GM21529 (cell line): ENCODE results near the gene PRND.
"Not testable (repeated sequence)": the region's sequence is repeated elsewhere in the genome, so short reads cannot be mapped to it uniquely, and the experiment has no call there.

Source experiments
- ATAC-seq: cut with Tn5 transposase; IDR thresholded peaks from one replicate; pipeline ENCODE4 v1.9.1; 2021; ENCODE audit not compliant: unreplicated experiment

The PRND gene

DNA sequence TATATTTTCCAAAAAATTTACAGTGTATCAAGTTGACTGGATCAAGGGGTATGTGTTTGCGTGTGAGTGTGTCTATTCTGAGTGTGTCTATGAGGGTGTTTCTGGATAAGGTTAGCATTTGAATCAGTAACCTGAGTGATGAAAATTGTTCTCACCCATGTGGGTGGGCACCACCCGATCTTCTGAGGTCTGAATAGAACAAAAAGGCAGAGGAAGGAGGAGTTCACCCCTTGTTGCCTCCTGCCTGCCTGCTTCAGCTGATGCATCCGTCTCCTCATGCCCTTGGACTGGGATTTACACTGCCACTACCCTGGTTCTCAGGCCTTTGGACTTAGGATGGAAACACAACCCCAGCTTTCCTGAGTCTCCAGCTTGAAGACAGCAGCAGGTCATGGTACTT lies 13.7 kb upstream of the PRND start:
- ATAC-seq = no peak

DNA sequence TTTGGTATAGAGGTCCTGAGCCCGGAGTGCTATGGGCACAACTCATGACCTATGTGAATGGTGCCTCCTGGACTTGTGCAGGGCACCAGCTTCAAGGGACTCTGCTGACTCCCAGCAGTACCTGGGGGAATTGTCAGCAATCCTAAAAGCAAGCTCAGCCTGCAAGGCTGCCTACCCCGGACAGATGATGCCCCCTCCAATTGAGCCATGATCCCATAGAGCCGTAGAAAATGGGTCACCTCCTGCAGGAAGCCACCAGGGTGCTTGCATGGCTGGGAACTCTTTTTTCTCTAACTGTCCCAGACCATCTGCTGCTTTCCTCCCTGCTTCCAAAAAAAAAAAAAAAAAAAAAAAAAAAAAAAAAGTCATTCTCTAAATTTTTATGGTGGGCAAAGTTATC lies 12.9 kb upstream of the PRND start:
- ATAC-seq = no peak

DNA sequence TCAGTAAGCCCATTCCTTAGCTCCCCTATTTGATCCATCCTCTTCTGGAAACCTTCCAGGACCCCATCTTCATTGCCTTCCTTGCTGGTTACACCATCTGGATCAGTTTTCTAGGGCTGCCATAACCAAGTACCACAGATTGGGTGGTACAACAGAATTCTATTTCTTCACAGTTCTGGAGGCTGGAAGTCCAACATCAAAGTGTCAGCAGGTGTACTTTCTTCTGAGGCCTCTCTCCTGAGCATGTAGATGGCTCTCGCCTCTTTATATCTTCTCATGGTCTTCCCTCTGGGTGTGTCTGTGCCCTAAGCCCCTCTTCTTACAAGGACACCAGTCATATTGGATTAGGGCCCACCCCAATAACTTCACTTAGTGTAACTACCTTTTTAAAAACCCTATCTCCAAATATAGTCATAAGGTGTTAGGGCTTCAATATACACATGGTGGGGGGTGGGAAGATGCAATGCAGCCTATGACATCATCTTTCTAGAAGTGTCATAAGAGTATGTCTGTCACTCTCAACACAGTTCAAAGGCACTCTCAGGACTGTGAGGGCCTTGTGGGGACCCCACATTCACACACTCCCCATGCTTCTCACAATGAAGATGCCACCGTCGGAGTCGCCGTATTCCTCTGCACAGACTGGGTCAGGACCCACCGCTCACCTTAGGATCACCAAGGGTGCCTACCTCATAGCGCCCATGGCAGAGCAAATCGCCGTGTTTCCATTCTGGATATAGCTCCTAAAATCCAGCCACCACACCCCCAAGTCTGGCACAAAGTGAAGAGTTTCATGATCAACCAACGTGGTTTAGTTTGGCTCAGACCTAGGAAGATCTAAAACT lies 12.2 kb upstream of the PRND start:
- no peak for ATAC-seq

DNA sequence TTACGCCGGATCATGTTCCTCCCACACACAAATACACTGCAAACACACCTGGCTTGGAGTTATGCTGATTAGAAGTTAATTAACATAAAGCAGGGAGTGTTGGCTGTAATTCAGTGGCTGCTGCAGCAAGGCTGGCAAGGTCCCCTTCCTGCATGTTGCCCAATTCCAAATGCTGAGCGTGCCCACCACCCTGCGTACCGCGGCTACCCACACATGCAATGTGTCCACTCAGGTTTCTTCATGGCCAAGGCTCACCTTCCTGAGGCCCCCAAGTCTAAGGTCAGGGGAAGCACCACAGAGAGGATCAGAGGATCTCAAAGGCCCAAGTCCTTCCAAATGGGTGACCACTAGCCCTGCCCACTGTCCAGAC lies 11.6 kb upstream of the PRND start:
- ATAC-seq = no peak

DNA sequence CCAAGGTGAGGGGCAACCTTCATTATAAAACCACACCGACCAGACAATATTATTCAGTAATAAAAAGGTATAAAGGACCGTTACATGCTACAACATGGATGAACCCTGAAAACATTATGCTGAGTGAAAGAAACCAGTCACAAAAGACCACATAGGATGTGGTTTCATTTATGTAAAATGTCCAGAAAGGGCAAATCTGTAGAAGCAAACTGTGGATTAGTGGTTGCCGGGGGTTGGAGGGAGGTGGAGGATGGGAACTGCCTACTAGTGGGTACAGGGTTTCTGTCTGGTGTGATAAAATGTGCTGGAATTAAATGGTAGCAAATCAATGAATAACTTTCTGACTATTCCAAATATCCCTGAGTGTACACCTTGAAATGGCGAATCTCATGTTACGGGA lies 10.2 kb upstream of the PRND start:
- ATAC-seq = no peak

DNA sequence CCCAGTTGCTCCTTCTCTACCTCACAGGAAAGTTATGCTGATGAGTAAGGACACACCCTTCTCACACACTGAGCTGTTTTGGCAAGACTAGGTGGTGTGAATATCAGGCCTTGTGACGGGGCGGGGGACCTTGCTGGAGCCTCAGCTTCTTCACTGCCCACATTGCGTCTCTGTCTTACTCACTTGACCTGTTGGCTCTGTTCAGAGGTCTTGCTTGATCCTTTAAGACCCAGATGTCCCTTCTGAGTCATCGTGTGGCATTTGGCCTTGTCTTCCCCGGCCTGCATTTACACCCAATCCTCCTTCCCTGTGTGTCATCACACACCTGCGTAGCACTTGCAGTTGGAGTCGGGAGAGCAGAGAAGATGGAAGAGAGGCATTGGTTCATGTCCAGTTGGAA lies 8.3 kb upstream of the PRND start:
- no peak for ATAC-seq

DNA sequence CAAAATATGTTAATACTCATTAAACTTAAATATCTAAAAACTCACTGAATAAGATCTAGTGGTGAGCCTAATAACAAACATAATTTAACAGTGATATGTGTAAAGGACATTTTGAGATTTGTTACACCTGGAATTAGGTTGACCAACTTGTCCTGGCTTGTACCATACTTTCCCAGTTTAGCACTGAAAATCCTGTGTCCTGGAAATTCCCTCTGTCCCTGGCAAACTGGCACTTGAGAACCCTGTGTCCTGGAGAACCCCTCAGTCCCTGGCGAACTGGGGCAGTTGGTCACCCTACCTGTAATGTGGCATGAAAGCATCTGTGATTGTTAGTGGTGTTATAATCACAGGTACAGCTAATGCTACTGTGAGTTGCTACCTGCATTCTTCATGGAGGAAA lies 6.9 kb upstream of the PRND start:
- ATAC-seq = no peak

DNA sequence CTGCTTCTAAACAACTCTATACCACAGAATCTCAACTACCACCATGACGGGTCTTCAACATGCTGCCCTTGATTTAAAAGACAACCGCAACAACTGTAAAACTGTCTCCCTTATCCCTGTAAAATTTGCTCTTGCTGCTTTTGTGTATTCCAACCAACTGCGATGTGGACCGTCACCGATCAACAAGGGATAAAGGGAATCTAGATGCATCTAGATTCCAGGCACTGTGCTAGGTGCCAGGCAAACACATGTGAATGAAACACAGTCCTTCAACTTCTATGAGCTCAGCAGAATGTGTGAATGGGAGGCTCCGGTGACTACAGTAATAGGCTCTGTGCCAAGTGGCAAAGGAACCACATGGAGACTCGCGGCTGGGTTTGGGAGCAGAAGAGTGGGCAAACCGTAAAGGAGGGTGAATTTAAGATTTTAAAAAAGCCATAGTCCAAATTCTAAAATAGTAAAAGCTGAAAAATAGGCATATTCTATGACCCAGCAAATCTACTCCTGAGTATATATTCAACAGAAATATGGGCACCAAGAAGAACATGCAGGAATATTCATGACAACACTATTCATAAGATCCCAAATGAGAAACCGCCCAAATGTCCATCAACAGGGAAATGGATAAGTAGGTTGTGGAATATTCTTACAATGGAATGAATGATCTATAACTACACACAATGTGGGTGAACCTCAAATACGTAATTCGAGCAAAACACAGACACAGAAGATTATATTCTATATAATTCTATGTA lies 3.7 kb upstream of the PRND start:
- no peak for ATAC-seq

DNA sequence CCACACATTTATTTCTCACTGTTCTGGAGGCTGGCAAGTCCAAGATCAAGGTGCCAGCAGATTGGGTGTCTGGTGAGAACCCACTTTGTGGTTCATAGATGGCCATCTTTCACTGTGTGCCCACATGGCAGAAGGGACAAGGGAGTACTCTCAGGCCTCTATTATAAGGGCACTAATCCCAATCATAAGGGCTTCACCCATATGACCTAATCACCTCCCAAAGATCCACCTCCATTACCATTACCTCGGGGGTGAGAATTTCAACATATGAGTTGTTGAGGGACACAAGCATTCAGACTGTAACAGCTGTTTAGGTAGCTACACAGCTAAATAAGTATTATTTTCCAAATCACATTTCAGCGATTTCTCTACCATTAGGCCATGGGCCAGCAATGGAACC lies 2.5 kb upstream of the PRND start:
- no peak for ATAC-seq

DNA sequence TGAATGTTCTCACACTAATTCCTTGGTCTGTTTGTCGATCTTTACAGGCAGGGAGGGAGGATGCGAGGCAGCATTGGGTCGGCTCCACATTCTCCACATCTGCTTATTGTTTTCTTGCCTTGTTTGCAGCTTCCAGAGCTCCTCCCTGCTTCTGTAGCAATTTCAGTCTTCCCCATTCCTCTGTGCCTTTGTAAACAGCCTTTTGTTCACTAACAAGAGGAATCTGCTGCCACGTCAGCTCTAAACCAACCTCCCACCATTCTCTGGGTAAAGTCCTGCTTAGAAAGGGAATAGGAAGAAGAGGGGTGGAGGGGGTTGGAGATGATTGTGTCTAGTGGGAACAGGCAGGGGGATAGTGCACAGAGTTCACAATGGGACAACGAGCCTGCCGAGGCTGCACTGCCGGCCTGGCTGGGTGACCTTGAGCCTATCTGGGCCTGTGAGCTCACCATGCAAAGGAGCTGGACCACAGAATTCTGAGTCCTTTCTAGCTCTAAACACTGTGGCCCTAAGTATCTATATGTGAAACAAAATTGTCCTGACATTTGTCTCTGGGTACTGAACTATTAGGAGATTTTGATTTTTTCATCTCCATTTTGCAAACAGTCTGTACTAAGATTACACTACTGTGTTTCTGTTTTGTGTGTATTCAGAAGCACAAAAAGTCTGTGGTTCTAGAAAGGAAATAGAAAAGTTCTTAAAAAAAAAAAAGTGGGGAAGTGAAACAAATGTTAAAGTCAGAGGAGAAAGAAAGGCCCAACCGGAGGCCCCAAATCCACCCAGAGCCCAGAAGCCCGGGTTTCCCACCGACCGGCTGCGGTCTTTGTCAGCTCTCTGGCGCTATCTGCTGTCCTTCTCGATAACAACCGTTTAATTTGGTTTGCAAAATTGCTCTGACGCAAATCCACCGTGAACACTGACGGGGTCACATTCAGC lies 1.4 kb upstream of the PRND start:
- ATAC-seq = peak; percentile 94

DNA sequence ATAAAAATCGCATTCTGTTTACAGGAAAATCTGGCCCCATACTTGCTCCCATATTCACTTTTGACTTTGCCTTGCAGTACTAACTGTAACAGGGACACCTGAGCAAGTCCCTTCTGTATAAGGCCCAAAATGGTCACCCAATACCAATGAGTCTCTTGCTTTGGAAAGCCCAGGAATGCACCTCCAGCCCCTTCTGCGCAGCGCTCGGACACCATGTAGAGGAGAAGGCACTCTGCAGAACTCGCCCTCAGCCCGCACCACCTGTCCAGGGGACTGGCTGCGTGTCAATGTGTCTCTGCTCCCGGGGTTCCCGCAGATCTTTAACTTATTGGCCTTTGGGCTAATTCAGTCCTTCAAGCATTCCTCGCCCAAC lies 746 bp upstream of the PRND start:
- peak; percentile 5 for ATAC-seq

DNA sequence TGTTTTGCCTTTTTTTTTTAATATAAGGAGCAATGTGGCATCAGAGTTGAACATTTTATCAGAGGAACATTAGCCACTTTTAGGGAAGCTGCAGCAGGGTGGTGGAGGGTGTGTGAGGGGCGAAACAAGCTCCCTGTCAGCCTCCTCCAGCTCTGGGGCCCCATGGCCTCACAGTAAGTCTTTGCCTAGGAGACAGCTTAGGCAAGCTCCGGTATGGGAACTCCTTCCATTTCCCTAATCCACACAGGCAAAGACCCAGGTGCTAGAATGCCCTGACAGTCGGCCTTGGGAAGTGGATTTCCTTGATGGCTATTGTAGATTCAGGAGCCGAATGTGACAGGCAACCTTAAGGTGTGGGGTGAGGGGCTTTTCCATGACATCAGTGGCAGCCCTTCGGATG lies 862 bp downstream of the PRND start:
- no peak for ATAC-seq

DNA sequence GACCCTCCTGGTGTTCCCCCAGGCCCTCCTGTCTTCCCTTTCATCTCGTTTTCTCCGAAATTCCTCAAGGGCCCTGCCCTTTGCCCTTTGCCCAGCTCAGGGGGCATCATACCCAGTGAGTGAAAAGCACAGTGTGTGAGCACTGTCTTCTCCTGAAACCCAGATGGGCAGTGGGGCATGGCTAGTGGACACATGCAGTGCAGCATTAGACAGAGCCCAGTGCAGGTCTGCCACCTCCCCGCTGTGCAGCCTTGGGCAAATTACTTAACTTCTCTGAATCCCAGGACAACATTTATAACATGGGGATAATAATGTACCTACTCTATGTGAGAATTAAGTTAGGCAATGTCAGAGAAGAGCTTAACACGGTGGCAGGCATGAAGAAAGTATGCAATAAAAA lies 1.3 kb downstream of the PRND start:
- ATAC-seq = no peak

DNA sequence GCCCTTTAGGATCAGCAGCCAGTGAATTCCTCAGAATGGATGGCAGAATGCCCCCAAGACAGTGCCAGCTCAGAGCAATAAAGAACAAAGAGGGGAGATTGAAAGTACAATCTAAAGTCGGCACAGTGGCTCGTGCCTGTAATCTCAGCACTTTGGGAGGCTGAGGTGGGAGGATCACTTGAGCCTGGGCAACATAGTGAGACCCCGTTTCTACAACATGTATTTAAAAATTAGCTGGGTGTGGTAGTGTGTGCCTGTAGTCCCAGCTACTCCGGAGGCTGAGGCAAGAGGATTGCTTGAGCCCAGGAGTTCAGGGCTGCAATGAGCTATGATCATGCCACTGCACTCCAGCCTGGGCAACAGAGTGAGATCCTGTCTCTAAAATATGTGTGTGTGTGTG lies 1.8 kb downstream of the PRND start:
- ATAC-seq = not testable (repeated sequence)

DNA sequence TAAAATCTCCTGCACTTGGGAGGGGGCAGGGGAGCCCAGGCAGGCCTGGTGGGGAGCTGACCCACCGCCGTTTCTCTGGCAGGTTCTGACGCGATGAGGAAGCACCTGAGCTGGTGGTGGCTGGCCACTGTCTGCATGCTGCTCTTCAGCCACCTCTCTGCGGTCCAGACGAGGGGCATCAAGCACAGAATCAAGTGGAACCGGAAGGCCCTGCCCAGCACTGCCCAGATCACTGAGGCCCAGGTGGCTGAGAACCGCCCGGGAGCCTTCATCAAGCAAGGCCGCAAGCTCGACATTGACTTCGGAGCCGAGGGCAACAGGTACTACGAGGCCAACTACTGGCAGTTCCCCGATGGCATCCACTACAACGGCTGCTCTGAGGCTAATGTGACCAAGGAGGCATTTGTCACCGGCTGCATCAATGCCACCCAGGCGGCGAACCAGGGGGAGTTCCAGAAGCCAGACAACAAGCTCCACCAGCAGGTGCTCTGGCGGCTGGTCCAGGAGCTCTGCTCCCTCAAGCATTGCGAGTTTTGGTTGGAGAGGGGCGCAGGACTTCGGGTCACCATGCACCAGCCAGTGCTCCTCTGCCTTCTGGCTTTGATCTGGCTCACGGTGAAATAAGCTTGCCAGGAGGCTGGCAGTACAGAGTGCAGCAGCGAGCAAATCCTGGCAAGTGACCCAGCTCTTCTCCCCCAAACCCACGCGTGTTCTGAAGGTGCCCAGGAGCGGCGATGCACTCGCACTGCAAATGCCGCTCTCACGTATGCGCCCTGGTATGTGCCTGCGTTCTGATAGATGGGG lies 3.0 kb downstream of the PRND start:
- no peak for ATAC-seq

DNA sequence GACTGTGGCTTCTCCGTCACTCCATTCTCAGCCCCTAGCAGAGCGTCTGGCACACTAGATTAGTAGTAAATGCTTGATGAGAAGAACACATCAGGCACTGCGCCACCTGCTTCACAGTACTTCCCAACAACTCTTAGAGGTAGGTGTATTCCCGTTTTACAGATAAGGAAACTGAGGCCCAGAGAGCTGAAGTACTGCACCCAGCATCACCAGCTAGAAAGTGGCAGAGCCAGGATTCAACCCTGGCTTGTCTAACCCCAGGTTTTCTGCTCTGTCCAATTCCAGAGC lies 3.5 kb downstream of the PRND start:
- no peak for ATAC-seq

DNA sequence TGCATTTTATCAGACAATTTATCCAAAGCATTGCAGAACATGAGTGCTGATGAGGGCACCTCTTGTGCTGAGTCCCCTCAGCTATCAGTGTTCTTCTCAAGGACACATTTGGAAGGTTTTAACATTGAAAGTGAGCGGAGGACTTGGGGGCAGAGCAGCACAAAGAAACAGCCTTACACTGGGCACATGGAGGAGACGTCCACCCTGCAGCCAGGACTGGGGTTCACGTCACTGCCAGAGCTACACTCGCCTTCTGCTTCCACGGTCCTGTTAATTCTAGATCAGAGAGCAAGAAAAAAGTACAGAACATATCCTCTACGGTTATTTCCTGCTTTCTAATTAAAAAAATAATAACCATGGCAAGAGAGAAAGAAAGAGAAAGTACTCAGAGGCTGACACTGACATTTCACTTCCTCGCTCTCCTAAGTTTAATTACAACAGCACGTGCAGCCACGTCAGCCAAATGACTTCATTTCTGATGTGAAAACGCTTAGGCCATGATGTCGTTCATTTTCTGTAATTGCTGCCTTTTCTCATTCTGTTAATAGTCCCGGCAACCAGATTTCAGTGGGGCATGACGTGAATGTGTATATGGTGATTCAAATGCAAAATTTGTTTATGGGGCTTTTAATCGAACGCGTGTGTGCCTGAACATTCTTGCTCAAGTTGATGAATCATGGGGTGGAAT lies 5.1 kb downstream of the PRND start:
- ATAC-seq = no peak

DNA sequence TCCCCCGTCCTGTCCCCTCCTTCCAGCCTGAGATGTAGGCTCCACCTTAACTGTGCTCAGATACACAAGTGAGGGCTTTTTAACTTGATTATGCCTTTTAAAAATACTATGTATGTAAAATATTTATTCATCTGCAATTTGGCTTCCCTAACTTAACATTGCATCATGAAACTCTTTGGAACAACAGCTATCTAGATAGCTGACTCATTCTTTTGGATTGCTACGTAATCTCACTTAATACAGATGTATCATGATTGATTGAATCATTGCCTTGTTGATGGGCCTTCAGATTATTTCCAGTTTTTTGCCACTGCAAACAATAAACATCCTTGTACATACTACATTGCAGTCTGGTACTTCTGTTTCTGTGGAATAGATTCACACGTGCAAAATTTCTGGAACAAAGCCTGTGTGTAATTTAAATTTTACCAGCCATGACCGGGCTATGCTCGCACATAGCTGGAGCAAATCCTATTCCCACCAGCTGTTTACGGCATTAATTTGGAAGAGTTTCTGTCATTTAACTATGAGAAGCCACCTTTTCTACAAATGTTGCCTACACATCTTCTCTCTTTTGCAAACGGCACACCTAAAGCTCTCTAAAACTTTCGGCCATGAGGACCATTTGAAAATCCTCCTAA lies 6.5 kb downstream of the PRND start:
- ATAC-seq = no peak

DNA sequence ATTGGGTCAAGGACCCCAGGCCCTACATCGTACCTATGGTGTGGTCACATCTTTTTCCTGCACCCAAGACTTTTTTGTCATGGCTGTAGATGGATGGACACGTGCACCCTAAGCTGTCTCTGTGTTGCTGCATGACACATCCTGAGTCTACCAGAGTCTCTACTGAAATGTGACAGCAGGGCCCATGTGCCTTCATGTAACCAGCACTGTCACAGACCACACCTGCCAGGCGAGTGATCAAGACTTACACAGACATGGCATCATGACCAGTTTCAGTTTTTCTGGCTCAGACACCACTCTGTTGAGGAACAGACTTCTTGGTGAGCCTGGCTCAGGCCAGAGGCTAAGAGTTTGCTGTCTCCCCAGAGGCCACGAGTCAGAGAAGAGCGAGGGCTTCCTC lies 7.6 kb downstream of the PRND start:
- ATAC-seq = no peak

DNA sequence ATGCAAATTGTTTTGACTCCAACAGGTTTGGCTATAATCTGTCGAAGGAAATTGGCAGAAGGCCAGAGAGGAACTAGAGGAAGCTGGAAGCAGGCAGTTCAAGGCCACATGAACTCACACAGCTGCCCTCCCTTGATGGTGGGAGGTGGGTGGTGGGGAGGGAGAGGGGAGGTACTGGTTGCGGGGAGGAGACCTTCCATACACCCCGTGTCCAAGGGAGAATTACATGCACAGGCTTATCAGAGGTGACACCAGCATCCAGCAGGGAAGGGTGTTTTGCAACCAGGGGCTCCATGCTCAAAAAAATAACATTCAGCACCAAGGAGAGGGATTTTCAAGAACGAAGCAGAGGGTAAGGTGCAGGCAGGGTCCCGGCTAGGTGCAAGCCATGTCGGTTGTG lies 9.1 kb downstream of the PRND start:
- ATAC-seq = no peak
